ENCODE results near the gene JAZF1.

- TF ChIP-seq POLR2A (IDR thresholded peaks at IDR 0.05) (no peak), CTCF (IDR thresholded peaks at IDR 0.05) (no peak)
These were observed 20.5 kb upstream of the JAZF1 start for GRCh38 chr7:28201131-28201530.
